ENCODE results near the gene NLGN4X.

GRCh38 chrX:6203462-6204215 is 25.0 kb downstream of the NLGN4X start:
- TF ChIP-seq CTCF (IDR thresholded peaks at IDR 0.05; ENCODE audit: low read length) (no peak), EZH2 (optimal IDR thresholded peaks at IDR 0.05; ENCODE audit: low read depth, low read length) (no peak)
